A549 (cell line): ENCODE measurements around the gene AFF1.

Experiments
- HDAC2 ChIP-seq: fragments of 200-600 bp; sonication (generic); IDR thresholded peaks from 2 replicates; pipeline ENCODE4 v1.6.1; 2016
- SMC3 ChIP-seq: fragments of >200 bp; sonication (Bioruptor Twin); formaldehyde crosslinking; IDR thresholded peaks from 3 replicates; pipeline ENCODE4 v1.6.1; 2018; ENCODE audit warnings: inconsistent platforms

DNA sequence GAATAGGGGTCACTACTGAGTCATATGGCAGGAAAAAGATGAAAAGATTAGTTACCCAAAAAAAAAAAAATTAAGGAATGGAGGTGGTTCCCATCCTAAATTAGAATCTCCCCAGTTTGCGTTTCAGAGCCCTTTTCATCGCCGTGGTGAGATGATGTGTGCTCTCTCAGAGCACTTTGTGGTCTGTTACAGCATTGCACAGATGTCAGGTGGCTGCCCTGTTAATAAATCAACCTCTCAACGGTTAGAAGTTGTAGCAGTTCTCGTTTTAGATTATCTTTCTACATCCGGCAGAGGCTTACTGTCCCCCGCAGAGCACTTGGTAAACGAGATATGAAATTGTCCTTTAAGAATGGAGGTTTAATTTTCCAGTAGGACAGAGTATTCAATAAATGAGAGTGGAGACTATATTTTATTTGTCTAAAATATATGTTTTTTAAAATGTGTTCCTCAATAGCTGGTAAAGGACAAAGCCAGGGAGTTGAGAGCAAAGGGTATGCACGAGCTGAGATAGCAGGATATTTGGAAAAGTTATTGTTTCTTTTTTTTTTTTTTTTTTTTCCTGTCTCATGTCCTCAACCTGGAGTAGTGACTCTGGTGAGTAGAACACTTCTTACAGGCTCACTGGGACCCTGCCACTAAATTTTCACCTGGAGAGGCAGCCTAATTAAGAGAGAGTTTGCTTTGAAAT is 26.9 kb downstream of the AFF1 start:
- TF ChIP-seq SMC3 = no peak
- TF ChIP-seq HDAC2 = no peak
